EL (cell line): Measurements from ENCODE around the gene NFIB.

Source experiments
- DNase-seq: peaks from one replicate; pipeline ENCODE4 v3.0.0-alpha.2; 2016

The NFIB gene

DNA sequence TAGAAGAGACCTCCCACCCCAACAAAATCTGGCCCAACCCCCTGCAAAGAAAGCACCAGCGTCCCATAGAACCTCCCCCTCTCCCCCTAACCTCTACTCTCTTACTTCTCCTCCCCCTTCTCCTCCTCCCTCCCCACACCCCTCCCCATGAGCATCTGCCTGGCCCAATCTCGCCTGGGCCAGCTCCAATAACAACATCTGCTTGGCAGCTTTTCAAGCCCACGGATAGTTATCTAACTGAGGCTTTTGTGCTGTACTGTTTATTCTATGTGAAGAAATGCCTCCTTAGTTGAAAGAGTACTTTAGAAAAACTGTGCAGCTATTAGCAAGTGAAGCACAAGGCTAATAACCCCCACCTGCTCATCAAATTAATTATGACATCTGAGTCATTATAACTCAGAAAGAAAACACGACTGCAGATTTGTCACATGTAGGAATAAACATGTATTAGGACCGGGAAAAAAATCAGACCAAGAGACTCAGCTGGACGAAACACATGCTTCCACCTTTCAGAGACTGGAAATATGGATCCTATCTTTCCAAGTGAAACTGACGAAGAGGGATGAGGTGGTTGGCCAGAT is 42.8 kb downstream of the NFIB start:
- peak; percentile 55 for DNase-seq

DNA sequence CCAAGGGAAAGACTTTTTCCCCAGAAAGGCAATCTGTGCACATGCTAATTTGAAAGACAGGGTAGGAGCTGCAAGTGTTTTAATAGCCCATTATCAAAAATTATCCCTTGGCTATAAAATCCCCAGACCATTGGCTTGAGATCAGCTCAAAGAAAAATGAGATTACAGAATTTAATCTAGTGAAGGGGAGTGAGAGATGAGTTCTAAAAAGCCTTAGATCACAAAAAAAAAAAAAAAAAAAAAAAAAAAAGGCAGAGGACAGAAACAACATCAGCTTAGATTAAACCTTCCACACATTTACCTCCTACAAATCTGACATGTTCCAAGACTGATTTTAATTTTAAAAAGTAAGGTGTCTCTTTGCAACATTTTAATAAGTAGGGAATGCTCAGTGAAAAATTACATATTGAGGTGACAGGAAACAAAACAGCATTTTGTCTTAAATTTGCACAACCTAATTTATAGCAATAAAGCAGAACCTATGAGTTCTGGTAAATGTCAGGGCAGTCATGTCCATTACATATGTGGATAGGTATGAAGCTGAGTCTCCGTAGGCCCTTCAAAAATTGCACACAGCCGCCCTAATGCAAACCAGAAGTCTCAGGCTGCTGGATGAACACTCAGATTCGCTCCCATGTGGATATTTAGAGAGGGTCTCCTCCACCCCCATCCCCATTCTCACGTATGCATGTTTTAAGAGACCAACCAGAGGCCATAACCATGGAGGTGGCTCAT is 43.4 kb downstream of the NFIB start:
- no peak for DNase-seq

DNA sequence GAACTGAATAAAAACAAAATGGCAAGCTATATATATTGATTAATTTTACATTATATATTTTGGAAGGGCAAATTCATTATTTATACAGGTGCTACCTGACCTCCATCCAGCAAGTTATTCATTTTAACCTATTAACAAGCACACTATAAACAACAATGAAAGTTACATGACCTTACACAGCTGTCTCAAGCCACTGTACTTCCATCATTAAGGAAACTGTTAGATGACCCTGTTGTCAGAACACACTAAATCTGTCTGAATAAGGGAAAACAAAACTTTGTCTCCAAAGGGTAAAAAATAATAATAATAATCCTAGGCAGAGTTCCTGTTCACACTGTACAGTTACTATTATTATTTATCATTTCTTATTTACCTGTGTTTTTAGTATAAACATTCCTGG is 44.0 kb downstream of the NFIB start:
- DNase-seq: no peak

DNA sequence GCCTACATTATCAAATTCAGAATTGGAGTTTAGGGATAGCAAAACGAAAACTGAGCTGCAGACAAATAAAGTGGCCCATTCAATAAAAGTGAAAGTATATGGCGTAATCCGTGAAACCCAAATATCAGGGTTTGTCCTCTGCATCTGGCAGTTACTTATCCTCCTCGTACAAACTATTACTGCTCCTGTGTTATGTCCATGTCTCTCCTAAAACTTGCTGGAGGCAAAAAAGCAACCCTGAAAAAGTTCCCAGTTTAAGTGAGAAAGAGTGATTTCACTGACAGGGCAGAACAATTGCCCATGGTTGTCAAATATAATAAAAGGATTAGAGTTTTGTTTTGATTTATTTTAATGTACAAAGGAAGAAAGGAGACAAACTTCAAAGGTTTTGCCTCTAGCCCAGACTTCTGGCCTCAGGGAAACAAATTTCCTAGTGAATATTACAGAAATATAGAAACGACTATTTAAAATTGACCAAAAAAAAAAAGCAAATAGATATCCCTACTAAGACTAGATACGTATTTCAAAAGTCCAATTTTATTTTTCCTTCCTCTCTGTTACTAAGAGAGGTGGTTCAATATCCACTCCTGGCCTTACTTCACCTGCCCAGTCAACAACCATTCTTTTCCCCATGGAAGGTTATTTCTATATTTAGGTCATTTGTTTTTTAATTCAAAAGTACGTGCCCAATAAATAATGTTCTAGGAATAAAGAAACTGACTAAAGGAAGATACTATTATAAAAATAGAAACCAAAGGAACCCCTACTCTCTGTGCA is 50.0 kb downstream of the NFIB start:
- DNase-seq: no peak

DNA sequence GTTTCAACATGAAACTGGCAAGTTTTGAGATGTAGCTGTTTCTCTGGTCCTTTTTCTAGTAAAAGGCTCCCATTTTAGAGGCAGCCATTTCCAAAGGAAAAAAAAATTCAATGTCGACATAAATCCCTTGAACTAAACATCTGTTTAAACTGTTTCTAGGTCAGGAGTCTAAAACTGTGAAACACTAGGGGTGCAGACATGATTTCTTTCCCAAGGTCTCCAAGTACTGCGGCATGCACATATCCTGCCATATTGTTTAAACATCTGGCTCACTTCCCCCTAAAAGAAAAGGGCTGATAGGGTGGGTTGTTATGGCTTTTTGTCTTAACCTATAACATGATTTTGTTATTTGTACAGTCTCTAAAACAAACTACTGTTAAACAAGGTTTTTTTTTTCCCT is 51.1 kb downstream of the NFIB start:
- DNase-seq: no peak

DNA sequence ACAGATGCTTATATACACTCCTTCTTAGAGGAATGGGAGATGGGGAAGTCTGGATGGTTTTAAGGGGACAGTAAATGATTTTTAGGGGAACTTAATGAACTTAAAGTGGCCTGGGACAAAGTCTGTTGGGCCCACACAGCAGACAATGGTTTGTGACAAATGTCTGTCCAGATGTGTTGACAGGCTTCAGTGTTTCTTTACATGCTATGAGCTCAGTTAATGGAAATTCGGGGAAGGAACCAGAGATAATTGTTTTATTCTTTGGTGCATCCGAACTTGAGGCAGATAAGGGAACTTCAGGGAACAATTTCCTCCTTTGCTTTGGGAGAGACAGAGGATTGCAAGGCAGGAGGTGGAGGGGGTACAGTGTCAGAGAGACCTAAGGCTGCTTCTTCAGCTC is 52.3 kb downstream of the NFIB start:
- DNase-seq: no peak

DNA sequence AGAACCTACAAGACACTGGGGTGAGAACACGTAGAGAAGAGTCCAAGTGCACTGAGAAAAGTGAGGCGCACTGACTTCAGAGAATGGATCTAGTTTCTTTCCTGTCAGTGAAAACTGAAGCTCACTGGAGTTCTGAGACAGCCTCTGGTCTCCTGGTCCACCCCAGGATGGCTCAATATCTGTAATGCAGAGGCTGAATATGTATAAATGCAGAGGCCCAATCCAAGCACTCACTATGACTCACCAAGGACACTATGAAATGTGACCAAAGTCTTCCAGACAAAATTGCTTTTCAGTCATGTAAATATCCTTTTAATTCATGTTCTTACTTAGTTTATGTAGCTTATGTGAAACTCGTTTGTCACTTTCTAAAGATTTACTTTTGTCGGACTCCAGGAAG is 53.8 kb downstream of the NFIB start:
- DNase-seq: no peak

DNA sequence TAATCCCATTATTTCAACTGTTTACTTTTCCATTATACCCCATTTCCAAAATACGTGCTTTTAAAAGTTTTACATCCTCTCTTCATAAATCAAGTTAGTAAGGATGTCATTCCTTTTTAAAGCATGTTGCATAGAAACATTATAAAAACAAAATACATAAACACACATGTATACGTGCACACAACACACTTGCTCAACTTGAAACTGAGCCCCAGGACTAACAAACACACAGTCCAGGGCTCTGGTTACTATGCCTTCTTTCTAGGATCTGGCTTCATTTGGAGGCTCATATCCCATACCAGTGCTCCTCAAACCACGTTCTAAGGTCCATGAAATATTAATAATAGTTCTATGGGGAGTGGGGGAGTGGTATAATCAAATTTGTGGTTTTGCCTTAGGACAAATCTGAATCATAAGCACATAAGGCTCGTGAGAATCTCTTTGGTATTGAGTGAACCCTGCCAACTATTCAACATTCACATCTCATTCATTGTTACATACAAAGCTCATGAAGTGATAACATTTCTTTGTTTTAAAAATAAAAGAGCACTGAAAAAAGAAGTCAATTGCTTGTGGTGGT is 55.2 kb downstream of the NFIB start:
- DNase-seq: peak; percentile 61

DNA sequence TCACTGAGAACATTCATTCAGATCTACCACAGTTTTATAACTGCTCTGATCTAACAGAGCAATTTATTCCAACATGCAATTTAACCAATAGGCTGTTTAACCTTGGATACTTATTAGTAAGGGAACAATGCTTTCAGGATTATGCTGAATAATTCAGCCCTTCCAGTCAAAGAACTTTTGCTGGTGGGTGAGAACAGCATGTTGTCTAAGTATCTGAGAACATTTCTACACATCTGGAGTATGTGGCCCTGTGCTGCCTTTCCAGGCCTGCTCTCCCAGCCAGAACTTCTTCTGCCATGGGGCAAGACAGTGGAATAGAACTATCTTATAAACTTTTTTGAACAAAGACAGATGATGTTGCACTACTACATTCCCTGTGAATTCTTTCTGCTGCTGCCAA is 55.8 kb downstream of the NFIB start:
- DNase-seq: no peak

DNA sequence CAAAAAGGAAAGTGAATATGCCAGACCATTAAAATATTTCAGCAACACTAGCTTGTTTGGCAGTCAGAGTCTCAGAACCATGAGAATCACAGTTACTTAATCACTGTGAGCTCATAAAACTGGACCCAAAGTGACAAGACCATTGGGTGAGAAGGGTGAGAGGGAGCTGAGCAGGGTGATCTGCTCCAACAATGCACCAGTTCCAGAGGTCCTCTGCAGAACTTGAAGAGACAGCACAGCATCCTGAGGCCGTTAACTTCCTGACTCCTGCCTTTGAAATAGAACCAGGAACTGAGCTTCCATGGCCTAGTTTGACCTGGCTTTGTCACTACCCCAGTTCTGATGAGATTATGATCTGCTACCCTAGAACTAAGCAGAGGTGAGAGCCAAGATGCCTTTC is 57.4 kb downstream of the NFIB start:
- DNase-seq: no peak

DNA sequence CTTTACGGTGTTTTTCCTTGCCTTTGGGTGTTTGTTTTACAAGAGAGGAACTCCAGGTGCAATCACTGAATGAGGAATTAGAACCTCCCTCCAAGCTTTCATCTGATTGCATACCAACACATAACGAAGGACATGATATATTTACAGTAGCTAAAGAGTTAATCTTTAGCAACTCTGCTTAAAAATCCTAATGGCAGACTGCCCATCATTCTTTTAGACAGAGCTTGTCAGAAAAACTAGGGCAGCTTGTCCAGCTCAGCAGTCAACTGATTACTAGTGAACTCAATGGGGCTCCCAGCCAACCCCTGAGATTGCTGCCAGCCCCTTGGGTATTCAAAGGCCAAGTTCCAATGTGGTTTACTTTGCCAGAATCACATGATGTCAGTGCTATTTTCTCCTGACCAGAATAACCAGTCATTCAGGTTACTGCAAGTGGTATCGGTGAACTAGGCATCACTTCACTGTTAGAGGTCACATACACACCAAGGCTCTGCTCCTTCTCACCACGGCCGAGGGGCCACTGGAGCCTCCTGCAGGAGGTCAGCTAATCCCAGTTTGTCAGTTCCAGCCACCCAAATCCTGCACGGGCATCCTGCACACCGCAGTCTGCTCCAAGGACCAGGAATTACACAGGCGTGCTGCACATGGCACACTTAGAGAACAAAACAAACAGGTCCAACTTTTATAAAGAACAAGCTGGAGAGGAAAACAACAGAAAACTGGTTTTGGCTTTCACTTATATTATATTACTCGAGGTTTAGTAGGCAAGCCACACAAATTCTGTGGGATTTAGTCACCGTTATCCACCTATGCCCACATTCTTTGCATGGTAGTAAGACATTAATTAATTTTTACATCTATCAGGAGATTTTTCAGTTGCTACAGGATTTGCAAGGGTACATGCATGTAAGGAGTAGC is 62.5 kb downstream of the NFIB start:
- peak; percentile 69 for DNase-seq

DNA sequence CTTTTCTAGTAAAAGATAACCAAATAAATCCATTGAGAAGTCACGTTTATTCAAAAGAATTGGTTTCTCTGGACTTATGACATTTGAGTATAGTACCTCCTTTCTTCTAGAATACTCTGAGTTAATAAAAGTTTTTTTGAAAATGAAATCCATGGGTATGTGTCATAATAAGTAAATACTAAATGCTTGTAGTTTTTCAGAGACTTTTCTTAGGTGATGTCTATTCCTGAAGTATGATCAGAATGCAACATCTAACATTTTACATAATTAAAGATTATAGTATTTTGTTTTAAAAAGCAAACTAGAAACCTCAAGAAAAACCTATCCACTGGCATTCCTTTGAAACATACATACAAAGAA is 63.2 kb downstream of the NFIB start:
- peak; percentile 19 for DNase-seq

DNA sequence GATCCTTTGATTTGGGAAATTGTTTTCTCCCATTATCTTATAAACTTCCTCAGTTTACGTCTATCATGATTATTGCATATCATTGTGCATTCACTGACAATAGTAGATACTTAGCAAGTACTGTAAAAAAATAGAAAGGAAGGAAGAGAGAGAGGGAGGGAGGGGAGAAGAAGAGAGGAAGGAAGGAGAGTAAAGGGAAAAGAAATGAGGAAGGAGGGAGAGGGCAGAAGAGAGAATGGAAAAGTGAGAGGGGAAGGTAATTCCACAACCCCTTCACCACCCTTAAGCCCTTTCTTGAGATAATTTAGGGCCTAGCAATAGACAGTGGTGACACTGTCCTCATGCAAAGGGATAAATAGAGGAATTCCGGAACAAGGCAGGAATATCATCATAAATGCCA is 64.4 kb downstream of the NFIB start:
- no peak for DNase-seq

DNA sequence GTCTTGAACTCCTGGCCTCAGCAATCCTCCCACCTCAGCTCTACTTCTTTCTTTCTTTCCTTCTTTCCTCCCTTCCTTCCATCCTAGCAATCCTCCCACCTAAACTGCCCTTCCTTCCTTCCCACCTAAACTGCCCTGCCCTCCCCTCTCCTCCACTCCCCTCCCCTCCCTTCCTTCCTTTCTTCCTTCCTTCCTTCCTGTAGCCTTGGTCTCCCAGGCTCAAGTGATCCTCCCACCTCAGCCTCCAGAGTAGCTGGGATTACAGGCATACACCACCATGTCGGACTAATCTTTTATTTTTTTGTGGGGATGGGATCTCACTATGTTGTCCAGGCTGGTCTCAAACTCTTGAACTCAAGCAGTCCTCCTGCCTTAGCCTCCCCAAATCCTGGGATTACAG is 65.8 kb downstream of the NFIB start:
- no peak for DNase-seq

DNA sequence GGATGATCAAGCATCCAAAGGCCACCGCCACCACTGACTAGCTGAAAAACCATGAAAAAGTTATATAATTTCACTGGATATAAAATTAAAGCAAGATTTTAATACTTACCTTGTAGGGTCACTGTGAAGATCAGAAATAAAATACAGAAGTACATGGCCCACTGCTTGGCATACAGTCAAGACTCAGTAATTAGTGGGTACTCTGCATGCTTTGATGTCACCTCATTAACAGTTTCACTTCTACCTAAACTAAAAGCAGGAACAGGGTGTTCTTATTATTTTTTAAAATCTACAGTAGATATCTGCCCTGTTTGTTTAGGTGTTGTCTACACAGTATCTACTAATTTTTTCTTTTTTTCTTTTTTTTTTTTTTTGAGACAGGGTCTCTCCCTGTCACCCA is 66.4 kb downstream of the NFIB start:
- DNase-seq: no peak

DNA sequence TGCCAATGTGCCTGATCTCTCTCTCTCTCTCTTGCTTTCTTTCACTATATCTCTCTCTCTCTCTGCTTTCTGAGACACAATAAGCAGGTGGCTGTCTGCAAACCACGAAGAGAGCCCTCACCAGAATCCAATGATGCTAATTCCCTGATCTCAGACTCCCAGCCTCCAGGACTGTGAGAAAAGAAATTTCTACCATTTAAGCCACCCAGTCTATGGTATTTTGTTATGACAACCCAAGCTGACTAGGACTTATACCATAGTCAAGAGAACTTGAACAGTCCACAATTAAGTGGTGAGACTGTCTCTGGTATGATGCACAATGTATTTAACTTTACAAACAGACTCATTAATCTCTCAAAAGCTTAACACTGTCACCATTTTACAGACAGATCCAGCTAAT is 67.0 kb downstream of the NFIB start:
- DNase-seq: no peak

DNA sequence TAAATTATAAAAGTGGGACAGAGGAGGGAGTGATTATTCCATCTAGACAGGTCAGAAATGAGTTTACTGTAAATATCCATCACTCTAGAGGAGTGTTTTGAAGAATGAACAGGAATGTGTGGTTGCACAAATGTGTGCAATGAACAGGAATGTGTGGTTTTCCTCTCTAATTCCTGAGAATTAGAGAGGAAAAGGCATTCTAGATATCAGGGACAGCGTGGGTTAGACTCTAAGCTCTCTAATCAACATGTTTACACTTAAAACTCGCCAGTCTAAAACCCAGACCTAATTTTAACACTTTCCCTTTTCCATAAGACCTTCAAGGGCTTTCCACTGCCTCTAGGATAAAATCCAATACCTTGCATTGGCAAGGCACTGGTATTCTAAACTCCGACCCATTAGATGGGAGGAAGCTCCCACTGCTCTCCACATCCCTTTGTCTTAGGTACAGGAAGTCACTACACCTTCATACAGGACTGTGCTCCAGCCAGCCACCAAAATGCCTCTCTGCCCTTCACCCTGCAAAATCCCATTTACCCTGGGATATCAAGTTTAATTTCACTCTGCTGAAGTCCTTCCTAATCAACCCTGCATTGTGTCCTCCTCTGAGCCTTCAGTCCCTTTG is 67.9 kb downstream of the NFIB start:
- peak; percentile 31 for DNase-seq

DNA sequence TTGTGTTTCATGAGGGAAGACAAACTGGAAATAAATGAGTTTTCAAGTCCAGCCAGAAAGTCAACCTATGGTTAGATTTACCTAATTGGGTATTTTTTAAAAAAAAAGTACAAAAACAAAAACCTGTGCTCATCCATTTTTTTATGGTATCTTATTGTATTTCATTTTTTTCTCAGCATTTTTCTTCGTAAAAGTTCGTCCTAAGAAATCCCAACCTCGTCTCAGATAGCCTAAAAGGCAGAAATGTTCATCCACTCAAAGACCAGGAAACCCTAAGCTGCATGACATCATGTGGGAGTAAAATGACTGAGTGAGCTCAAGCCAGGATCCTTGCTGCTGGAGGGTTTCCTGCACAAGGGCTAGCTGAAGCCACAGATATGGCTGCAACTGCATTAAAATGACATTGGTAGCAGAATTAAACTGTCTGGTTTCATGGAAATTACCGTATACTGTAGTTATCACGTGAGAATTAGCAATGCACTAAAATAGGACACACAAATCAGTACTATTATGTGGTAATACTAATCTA is 70.4 kb downstream of the NFIB start:
- no peak for DNase-seq

DNA sequence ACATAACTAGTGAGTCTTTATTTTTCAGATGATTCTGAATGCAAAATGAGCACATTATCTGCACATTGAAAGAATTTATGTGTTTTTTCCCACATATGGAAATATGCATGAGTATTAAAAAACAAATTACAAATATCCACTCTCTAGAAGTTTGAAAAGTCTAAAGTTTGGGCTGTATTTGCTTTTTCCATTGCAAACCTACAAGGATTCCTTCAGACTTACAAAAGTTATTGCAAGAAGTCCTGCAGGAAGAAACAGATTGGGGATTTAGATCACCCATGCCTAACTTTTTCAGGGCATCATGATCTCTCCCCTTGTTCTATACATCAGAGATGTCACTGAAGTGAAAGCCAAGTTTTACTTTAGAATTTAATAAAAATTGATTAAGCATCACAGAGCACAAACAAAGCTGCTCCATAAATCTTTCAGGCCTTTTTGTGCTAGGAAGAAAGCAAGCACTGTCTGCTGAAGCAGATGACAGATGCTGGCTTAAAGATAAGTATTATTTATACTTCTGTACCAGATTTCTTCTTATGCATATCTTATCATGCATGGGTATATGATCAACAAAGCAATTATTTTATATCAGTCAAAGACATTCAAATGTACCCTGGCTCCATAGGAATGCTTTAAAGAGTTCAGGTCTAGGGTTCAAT is 71.7 kb downstream of the NFIB start:
- no peak for DNase-seq

DNA sequence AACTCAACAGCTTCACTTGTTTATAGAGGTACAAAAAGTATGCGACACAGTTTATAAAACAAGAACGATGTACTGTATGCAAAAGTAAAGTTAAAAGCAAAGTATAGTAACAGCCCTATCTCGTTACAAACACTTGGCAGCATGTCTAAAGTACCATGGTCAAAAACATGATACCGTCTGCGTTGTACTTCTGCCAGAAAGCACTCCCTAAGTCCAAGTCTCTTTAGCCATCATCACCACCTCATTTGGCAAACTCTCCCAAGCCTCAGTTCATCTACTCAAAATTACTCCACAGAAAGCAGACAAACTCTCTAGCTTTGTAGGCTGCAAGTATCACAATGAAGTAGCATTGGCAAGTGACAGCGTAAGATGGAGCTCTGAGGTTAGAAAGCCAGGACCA is 73.4 kb downstream of the NFIB start:
- DNase-seq: no peak

DNA sequence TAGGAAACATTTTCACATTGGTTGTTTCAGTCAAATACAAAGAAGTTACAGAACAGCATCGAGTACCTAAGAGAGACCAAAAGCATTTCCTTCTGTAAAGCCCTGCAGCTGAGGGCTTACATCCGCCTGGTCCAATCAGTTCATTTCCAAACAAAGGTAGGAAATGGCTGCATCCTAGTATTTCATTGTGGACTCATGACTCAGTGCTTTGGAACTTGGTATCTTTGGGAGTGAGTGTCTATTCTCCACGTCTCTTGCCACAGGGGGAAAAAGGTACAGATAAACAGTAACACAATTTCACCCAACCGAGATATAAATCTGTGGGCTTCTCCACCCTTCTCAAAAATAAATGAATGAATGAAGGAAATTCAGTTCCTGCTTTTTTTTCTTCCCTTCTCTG is 75.4 kb downstream of the NFIB start:
- peak; percentile 65 for DNase-seq

DNA sequence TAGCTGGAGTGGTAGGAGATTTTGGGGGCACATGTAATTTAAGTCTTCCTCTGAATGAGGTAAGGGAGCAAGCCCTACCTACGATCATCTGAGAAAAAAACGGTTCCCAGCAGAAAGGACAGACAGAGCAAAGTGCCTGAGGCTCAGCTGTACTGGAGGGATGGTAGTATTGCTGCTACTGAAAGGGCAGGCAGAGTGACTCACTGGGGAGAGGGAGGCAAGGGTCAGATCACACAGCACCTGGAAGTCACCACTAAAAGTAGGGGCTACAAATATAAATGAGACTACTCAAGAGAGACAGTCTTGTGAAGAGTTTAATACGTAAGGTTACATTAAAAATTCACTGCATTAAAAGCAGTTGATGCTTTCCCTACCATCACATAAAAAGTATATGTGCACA is 75.9 kb downstream of the NFIB start:
- peak; percentile 42 for DNase-seq
